ENCODE measurements around the gene GALNS.
A peak's percentile ranks its signal among the peaks of the same experiment; 100 is the strongest.
"Not testable (repeated sequence)": the region's sequence is repeated elsewhere in the genome, so short reads cannot be mapped to it uniquely, and the experiment has no call there.

Gene GALNS

DNA sequence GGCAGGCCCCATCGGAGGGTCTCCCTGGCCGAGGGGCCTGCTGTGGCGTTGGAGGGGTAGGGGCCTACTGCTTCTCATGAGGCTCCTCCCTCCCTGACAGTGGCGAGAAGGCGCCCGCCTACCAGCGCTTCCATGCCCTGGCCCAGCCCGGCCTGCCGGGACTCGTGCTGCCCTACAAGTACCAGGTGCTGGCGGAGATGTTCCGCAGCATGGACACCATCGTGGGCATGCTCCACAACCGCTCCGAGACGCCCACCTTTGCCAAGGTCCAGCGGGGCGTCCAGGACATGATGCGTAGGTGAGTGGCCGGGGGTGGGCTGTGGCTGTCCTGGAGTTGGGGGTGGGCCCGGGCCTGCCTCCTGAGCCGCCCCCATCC lies 51.4 kb downstream of the GALNS start:
- no peak for DNase-seq (ENCODE audit: low read depth)

DNA sequence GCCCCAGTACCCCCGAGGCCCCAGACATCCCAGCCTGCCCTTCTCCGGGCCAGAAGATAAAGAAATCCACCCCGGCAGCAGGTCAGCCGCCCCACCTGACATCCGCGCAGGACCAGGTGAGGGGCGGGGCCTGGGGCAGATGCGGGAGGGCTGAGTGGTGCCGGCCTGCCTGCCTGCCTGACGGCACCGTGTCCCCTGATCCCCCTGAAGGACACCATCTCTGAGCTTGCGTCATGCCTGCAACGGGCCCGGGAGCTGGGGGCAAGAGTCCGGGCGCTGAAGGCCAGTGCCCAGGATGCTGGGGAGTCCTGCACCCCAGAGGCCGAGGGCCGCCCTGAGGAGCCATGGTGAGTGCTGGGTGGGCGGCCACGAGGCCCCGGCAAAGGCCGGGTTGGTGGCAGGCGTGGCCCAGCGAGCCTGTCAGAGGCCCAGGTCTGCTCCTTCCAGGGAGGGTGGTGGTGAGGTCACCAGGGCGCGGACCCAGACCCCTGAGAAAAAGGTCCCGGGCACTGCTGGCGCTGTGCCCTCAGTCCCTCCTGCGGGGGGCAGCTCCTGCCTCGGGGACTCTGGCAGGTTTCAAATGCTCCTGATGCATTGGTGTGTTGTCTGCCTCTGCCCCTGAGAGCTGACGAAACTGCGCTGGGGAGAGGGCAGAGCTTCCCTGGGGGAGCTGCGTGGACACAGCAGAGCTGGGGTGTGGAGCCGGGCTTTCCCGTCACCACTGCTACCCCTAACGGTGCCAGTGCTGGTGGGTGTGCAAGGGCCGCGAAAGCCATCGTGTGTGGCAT lies 52.0 kb downstream of the GALNS start:
- DNase-seq (ENCODE audit: low read depth) = no peak

DNA sequence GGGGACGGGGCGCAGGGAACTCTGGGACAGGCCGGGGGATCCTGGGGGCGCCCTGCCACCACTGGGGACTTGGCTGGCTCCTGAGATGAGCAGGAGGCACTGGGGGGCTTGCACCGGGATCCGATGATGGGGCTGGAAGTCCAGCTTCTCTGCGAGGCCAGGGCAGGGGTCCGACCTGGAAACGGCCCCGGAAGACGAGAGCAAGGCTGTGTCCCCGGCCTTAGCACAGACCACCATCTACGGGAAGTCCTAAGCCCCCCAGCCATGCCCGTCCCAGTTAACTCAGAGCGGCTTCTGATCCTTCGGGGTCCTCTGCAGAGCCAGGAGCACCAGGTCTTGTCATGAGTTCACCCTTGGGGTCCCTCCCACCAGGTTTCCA lies 52.6 kb downstream of the GALNS start:
- no peak for DNase-seq (ENCODE audit: low read depth)

DNA sequence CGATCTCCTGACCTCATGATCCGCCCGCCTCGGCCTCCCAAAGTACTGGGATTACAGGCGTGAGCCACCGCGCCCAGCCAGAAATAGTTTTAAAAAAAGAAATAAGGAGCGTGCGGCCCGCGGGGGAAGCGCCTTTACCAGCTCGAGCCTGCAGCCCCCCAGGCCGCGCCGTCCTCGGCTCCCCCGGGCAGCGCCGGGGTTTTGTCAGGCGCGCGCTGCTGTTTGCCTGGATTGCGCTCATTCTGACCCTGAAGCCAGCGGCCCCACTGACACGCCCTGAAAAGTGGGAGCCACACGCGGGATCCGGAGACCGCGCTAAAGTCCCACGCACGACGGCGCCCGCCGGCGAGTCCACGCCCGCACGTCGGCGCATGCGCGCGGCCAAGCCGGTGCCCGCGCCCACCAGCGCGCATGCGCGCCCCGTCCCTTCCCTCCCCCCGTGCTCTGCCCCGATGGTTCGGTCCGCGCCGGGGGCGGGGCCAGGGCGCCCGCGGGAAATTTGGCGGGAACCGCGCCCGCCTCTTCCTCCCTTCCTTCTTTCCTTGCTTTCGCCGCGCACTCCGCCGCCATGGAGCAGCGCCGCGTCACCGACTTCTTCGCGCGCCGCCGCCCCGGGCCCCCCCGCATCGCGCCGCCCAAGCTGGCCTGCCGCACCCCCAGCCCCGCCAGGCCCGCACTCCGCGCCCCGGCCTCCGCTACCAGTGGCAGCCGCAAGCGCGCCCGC lies 53.3 kb downstream of the GALNS start, which contains the start of gene CDT1:
CDT1 (plus strand) TSS at position 526 of the 724 bp plus-strand sequence; CDS start at position 569, 43 bp downstream.
- DNase-seq (ENCODE audit: low read depth) = peak; percentile 39

DNA sequence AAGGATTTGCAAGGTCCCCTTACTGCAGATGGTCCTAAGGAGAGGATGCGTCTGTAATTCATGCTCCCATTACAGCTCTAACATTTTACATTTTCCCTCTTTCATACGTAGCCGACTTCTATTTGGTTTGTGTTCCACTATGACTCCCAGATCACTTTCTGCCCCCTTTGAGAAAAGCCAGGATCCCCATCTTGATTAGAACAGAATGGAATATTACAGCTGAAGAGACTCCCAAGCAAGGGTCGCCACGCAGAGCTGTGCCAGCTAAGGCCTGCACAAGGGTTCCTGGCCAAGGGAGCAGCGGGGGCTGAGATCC lies 56.5 kb downstream of the GALNS start:
- no peak for DNase-seq (ENCODE audit: low read depth)

DNA sequence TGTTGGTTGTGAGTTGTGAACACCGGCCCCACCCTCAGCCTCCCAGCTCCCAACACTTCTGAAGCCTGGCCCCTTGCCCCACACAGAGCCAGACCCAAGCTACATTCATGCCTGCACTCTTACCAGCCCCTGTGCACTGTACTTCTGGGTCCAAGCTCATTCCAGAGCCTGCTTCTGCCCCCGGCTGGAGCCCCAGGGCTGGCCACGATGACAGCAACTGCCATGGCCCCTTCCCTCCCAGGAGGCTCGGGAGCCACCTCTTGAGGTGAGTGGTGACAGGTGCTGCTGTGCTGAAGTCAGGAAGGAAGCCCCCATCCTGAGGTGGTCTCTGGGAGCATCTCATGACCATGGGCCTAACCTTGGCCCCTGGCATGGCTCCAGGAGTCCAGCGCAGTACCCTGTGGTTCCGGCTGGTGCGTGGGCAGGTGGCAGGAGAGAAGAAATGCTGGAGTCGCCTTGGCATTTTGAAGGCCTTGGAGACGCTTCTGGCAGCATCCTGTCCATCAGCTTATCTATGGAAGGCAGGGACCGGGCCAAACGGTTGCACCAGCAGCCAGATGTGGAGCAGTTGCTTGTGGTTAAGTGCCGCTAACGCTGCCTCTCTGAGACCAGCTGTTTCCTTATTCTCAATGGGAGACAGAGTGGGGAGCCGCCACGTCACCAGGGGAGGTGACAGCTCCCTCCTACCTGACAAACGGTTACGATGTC lies 57.0 kb downstream of the GALNS start:
- DNase-seq (ENCODE audit: low read depth) = no peak

DNA sequence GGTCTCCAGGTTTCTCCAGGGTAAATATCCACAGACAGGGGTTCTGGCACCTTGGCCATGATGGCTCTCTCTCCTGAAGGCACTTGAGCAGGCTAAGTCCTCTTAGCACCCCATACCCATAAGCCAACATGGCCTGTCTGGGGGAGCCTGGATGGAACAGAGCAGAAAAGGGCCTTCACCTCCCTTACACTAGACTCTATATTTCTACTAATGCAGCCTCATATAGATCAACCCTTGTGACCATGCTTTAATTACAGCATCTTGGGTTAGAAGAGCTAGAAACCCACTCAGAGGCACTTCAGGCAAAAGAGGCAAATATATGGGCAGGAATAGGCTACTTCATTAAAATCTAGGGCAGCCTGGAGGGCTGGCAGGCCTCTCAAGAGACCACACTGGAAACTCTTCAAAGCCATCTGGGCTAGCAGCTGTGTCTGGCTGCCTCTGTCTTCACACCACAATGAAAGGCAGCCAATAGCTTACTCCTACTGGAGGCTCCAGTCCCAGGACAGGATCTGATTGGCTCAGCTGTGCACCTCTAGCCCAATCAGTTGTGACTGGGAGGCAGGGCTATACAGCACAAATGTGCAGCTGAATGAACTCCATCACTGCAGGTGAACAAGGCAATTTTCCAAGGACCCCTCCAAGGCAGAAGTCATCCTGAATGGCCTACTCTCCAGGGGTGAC lies 57.8 kb downstream of the GALNS start:
- DNase-seq (ENCODE audit: low read depth) = no peak

DNA sequence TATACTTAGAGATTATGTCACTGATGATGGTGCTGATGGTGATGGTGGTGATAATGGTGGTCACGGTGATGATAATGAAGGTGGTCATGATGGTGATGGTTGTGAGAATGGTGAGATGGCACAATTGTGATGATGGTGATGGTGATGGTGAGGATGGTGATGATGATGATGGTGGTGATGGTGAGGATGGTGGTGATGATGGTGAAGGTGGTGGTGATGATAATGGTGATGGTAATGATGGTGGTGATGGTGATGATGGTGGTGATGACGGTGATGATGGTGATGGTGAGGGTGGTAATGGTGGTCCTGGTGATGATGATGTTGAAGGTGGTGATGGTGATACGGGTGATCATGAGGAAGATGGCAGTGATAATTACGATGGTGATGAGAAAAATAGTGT lies 58.7 kb downstream of the GALNS start:
- no peak for DNase-seq (ENCODE audit: low read depth)

DNA sequence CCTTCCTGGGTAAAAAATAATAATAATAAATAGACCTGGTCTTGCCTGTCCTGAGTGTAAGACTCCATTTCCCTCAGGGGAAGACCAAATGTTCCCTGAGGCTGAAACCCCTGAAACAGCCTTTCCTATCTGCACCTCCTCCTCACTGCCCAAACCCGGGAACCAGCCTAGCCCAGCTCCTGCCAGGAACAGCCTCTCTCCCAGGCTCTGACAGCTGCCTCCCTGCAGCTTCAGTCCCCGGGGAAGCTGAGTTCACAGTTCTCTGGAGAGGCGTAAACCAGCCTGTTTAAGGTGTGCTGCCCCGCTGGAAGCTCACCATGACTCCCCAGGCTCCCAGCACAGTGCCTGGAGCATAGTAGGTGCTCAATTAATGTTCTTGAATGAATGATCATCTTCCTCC lies 60.5 kb downstream of the GALNS start:
- no peak for DNase-seq (ENCODE audit: low read depth)

DNA sequence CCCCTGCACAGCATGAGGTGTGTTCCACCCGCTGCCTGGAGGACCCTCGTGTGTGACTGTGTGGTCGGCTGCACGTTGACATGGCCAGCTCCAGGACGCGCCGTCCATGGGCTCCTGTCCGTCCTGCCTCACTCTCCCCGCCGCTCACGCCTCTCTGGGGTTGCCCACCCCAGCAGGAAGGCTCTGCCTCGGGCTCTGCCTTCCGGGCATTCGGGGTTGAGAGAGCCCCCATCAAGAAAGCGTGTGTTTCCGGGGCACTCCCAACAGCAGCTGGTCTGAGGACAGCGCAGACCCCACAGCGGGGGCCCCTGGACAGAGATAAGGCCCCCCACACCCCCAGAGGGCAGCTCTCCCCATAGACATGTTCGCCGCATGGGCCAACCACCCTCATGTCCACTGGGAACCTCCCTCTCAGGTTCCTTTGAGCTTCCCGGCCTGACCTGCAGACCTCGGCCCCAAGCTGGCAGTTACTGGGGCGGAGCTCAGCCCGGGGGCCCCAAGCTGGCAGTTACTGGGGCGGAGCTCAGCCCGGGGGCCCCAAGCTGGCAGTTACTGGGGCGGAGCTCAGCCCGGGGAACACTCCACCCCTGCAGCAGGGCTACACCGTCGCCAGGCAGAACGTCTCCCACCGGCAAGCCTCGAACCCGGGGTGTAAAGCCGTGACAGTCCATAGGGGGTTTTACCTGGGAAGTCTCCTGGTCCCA lies 63.3 kb downstream of the GALNS start:
- no peak for DNase-seq (ENCODE audit: low read depth)

DNA sequence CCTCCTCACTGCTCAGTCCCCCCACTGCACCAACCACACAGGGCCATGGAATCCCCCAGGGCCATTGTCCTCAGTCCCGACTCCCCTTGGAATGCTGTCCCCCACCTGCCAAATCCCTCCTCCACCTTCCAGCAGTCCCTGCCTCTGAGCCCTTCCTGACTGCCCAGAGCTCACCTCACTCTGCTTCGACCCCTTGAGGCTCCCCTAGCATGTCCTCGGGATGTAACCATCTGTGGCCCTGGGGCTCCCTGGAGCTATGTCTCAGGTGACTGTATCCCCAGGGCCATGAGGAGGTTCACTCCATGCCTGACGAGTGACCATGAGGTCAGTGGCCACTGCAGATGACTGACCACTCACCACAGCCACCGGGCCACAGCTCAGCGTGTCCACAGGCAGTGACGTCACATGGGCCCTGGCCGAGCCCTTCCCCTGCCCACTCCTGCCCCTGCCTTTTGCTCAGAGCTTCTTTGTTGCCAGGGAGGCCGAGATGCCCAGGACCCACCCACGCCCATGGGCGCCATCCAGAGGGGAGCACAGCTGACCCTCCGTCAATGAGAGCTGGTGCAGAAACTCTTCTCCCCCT lies 64.0 kb downstream of the GALNS start:
- no peak for DNase-seq (ENCODE audit: low read depth)

DNA sequence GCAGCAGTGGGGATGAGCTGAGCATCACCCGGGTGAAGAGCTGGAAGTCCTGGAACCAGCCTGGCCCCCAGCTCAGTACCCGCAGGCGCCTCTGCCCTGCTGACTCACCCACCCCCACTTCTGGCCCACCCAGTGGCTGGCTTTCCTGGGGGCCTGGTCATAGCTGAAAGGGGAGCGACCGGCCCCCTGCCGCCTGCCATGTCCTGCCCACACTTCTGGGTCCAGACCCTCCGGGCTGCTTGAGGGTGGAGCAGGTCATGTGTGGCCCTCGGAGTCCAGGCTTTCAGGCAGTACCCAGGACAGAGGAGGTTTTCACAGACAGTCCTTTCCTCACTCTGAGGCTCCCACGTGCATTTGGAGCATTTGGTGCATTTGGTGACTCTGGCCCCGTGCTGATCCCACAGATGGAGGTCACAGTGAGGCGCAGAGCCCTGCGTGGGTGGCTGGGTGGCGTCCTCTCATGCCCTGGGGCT lies 64.6 kb downstream of the GALNS start:
- DNase-seq (ENCODE audit: low read depth) = no peak

DNA sequence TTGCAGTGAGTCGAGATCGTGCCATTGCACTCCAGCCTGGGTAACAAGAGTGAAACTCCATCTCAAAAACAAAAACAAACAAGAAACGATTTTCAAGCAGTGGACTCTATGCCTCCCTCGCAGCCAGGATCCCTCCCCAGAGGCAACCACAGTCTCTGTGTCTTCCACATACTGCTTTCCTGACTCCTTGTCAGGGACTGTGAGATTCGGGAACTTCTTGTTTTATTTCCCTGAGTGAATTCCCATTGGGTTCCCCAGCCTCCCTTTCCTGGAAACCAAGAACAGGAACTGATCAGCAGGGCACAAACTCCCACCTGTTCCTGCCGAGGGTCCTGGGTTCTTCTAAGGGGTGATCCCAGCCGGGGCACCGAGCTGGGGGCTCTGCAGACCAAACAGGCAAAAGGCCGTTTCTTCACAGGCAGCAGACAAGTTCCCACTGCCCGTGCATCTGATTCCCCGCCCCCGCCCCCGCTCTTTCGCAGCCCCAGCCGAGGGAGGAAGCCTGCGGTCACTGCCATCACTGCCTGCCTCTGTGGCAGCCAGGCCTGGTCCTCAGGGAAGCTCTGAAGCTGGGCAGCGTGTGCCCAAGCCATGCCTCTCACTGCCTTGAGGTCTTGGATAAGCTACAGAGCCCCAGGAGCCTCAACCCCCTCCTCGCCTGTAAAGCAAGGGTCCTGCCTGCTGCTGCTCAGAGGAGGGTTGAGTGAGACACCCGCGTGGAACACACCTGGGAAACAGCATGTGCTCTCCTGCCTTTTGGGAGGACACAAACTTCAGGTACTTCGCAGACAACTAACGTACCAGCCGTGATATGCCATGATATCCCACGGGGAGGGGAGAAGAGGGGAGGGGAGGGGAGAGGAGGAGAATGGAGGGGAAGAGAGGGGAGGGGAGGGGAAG lies 66.2 kb downstream of the GALNS start:
- DNase-seq (ENCODE audit: low read depth) = no peak

DNA sequence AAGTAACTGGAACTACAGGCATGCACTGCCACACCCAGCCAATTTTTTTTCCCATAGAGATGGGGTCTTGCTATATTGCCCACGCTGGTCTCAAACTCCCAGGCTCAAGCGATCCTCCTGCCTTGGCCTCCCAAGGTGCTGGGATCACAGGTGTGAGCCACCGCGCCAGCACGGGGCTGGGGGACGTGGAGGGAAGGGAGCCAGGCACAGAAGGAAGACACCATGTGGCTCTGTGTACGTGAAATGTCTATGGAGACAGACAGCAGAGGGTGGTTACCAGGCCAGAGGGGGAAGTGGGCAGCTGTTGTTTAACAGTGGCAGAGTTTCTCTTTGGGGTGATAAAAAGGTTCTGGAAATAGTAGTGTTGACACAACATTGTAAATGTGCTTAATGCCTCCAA lies 67.2 kb downstream of the GALNS start:
- no peak for DNase-seq (ENCODE audit: low read depth)

DNA sequence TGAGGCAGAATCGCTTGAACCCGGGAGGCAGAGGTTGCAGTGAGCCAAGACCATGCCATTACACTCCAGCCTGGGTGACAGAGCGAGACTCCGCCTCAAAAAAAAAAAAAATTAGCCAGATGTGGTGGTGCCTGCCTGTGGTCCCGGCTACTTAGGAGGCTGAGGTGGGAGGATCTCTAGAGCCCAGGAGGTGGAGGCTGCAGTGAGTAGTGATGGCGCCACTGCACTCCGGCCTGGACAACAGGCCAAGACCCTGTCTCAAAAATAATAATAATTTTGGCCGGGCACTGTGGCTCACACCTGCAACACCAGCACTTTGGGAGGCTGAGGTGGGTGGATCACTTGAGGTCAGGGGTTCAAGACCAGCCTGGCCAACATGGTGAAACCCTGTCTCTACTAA lies 68.0 kb downstream of the GALNS start:
- not testable (repeated sequence) for DNase-seq (ENCODE audit: low read depth)

DNA sequence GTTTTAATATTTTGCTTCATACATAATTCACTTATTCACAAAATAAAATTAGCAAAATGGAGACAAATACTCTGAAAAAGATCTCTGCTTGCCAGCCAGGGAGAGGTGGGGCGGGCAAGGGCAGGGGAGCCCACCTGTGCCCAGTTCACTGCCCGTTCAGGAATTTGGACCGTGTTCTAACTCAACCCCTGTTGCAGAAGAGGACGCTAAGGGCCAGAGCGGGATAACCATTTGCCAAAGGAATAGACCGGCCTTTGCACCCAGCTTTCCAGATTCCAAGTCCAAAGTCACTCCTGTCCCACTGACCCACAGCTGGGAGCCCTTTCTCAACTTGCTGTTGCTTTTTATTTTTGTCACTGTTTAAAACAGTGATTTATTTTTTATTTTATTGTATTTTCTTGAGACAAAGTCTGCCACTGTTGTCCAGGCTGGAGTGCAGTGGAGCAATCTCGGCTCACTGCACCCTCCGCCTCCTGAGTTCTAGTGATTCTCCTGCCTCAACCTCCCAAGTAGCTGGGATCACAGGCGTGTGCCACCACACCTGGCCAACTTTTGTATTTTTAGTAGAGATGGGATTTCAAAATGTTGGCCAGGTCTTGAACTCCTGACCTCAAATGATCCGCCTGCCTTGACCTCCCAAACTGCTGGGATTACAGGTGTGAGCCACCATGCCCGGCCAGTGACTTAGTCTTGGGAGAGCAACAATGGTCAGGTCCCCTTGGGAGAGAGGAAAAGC lies 69.0 kb downstream of the GALNS start:
- DNase-seq (ENCODE audit: low read depth) = no peak

DNA sequence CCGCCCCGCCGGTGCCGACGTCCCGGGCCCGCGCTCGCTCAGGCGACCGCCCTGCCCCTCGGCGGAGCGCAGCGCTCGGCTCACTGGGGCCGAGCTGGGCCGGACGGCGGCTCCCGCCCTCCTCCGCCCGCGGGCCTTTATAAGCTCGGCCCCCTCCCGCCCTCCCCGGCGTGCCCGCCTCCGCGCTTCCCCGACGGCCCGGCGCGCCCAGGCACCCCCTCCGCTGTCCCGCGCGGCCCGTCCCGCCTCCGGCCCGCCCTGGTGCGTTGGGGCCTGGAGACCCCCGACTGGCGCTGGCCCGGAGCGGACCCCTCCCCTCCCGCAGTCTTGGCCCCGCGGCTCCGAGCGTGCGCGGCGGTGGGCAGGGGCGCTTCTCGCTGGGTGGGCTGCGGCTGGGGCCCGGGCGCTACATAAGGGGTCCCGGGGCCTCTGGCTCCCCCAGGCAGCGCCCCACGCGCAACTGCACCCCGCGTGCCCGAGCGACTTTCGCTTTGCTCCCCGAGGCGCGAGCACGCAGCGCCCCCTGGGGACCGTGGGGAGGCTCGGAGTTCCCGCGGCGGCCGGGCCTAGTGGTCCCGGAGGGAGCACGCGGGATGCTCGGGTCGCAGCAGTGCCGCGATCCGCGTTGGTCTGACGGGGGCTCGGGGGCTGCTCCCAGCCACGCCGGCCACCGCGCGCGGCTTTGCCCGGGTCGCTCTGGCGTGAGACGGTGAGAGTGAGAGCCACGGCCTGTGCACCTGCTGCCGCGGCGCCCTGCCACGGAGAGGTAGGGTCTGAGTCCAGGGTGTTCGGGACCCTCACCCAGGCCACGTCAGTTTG lies 71.4 kb downstream of the GALNS start, which contains the start of gene PIEZO1:
PIEZO1 (minus strand) TSS at position 115 of the 819 bp plus-strand sequence. CDS start 256 bp downstream, outside the sequence.
- DNase-seq (ENCODE audit: low read depth) = no peak

DNA sequence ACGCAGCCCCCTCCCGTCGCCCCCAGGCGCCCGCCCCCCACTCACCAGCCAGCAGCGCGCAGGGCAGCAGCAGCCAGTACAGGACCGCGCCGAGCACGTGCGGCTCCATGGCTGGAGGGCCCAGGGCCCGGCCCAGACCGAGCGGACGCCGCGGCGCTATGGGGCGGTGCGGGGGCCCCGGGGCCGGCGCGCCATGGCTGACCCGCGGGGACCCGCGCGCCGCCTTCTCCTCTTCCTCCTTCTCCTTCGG lies 72.0 kb downstream of the GALNS start:
- DNase-seq (ENCODE audit: low read depth) = no peak

Measured in fibroblast of the conjunctiva (primary cell).